ENCODE data around the gene DNER.

DNER gene

DNA sequence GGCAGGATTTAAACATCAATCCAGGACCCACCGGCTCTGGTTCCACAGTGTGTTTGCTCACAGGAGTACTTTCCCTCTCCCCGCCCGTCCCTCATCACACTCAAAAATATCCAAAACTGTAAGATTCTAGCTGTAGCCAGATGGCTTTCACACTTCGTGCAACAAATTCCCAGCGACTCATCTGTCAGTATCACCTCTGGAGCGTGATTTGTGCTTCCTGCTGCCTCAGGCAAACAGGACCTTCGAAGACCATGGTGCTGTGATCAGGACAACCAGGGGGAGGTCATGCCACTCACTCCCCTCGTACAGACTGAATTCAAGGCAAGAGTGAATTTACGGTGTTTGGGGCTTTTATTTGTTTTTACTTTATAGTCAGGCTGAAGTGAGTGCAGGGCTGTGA, 288.8 kb downstream of the DNER start:
- no peak for DNase-seq

DNA sequence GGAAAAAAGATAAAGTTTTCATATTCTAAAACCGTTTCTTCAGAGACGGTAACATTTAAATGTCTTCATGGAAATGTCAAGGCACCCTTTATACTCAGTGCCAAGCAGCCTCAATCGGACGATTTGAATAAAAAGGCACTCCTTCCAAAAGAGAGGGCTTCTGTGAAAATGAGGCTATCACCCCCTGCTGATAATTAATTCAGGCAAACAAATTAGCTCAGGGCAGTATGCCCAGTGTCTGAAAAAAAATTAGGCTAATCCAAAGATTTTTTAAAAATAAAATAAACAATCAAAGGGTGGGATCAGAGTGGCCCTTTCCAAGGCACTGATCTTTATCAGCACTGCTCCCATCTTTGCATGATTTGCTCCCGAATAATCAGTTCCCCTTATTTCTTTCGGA, 292.3 kb downstream of the DNER start:
- peak; percentile 10 for DNase-seq

DNA sequence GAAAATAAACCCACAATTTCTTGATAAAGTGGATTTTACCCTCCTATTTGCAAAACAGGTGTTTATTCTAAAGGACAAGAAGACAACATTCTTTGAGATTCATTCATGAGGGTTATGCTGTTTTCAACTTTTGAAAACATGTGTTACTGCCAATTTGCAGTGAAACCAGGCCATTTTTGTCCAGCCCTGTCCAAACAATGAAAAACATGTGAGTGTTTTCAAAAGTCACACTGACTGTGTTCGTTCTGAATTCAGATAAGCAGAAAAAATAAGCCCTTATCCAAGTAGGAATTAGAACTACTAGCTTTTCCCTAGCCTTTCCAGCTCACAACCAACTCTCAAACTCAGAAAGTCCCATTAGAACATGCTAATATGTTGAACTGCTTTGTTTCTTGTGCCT, 295.2 kb downstream of the DNER start:
- DNase-seq = no peak

DNA sequence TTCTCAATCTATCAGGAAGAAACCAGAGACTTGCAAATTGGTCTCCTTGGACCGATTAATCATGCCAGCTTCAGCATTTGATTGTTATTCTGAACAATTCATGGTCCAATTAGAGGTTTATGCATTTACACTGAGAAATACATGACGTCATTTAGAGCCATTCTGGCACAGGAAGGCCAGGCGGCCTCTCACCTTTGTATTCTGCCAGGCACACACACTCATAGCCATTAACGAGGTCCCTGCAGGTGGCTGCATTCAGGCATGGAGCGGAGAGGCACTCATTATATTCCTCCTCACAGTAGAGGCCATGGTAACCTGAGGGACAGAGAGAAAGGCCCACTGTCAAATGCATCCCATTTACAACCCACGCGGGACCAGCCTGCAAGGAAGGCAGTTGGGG, 296.4 kb downstream of the DNER start:
- peak; percentile 83 for DNase-seq

DNA sequence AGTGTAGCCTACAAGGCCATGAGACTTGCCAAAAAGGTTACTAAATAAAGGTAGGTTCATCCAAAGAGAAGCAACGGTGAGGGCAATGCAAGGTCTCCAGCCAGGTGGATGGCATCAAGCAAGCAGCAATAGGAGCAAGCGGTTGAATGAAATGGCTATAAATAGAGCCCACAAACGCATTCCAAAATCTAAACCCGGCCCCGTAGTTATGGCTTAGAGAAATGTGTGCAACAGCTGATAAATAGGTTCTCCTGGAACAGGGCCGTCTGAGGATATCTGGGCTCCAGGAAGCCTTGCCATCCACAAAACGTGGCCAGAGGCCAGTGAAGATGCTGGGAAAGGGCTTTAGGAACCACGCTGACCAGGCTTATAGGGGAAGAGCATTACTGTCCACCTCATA, 297.2 kb downstream of the DNER start:
- no peak for DNase-seq

DNA sequence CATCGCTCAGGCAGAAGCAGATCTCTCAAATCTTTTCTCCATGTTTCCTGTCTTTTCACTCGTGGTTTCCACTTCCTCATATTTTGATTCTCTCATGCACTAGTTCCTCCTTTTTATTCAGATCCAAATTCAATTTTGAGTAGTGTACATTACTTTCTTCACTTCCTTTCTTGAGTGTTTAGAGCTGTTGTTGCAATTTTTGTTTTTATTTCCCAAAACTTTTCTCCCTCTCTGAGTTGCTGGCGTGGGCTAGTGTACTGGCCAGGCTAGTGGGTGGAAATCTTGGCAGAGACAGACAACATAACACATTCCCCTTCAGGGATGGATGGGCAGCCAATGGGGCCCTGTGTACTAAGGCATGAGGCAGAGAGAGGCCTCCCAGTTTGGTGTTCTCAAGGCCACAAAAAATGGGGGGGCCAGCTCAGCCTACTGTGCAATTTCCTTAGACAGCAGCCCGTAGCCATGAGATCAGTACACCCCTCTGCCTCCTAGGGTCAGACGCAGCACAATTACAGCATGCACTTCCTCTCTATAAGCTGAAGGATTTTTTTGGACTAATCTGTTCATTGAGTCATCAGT, 298.1 kb downstream of the DNER start:
- DNase-seq = no peak

DNA sequence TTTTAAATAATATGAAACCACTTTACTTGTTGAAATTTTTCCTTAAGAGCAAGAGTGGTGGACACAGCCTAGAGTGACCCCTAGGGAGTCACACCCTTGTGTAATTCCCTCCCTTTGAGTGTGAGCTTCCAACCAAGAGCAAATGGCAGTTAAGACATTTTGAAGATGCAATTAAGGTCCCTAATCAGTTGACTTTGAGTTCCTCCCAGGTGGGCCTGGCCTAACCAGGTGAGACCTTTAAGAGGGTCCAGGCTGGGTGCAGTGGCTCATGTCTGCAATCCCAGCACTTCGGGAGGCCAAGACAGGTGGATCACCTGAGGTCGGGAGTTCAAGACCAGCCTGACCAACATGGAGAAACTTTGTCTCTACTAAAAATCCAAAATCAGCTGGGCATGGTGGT, 299.7 kb downstream of the DNER start:
- no peak for DNase-seq

DNA sequence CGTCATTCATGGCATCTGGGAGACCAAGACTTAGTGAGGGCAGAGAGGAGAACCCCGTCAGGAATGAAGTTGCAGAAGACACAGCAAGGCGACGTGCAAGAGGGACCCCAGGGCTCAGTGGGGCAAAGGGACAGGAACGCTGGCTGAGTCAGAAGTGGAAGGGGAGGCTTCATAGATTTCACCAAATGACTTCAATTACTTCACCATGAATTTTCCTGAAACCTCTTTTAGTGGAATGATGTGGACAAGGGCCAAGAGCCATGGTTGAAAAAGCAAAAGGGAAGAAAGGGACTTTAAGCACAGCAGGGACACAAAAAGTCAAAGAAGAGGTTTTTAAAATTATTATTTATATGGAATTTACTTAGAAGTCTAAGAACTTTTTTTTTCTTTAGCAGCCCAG, 301.7 kb downstream of the DNER start:
- DNase-seq = no peak

DNA sequence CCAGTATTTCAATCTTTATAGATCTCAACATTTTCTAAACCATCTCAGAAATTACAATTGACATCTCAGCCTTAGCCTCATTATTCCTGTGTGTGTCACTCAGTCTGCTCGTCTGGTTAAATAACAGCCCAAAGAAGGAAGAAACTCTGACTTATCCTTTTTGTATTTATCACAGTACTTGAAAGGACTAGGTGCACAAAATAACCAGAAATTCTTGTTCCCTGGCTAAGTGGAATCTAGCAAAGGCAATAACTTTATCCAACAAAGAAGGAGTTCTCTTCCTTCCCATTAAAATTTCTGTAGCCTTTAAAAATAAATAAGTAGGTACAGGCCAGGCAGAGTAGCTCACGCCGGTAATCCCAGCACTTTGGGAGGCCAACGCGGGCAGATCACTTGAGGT, 303.4 kb downstream of the DNER start:
- no peak for DNase-seq

DNA sequence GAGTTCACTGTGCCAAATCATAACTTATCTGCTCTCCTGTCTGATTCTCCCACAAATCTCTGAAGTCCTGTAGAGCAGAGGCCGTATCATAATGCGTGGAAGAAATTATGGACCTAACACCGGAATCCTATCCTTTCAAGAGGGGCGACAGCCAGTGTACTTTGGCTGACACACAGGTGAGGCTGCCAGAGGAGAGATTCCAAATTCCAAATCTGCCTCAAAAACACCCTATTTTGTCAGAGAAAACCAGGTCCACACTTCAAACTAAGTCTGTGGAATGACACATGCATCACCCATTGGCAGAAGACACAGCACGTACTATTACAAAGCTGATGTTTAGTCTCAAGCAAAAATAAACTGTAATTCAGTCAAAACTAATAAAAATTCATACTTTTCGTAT, 304.1 kb downstream of the DNER start:
- DNase-seq = no peak

DNA sequence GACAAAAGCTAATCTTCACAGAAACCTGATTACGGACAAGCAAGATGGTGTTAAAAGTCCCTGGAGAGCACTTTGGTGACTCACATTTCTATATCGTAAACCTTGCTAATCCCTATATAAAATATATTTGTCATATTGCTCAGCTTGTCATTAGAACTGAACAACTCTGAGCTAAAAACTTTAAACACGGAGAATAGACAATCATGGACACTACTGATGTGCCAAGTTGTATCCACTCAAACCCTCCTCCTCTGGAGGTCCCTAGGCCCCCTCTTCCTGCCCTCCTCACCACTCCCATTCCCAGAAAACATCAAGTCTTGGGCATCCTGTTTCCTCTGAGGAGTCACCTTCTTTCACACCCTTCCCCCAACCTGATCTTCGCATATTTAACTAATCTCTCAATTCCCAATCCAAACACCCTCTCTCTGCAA, 304.6 kb downstream of the DNER start:
- DNase-seq = no peak

DNA sequence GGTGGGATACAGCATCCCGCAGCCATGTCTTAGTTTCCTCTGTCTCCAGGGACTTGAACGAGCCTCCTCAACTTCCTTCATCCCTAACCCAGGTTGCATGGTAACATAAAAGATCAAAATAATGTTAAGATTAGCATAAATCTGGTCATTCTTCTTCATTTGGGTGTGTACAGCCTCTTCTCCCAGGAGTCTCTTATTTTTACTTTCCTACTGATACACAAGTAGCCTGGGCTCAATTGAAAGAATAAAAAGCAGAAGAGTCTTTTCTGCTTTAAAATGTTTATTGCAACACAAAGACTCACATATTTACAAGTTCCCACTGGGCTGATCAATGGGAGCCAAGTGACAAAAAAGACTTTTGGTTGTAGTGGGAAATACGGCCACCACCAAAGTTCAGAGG, 305.4 kb downstream of the DNER start:
- DNase-seq = no peak

DNA sequence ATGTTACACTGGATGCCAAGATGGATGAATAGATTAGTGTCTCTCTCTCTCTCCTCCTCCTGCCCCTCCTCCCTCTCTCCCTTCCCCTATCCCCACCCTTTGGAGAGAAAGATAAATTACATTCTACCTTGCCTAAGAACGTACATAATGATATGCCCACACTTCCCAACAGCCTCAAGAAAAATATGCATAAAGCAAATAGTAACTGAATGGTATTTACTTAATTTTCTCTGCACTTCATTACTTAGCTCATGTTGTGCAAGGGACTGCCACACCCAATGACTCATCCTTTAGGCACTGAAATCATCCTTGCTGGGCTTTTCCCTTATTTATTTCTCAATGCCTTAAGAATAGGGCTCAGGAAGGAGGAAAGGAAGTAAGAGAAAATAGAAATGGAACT, 306.0 kb downstream of the DNER start:
- peak; percentile 13 for DNase-seq

DNA sequence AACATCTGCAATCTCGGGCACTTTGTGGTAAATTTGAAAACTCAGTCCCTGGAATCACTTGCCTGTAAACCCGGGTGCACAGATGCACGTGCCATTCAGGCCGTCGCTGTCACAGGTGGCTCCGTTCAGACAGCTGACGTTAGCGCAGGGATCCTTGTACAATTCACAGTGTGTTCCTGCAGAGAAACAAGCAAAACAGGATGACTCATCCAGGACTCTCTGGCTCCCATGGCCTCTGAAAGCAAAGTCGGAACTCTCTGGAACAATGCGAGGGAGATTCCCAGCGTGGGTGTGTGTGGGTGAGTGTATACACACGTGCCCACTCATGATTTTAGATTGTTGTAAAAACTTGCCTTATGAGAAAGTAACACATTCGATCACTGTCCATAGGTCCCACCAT, 307.2 kb downstream of the DNER start:
- DNase-seq = peak; percentile 18

DNA sequence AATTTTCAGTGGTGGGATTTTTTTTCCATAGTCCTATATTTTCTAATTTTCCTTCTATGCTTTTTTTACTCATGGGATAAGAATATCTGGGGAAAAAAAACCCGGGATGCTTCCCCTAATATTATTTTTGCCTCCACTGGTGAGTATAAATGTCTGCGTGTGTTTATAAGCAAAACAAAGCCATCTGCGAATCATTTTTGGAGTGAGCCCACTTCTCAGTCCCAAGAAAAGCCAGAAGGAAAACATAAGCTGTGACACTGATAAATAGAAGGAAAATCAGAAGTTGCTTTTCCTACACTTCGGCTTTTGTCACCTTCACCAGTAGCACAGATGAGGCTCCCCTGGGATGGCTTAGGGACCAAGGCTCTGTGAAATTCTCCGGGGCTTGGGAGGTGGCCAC, 308.6 kb downstream of the DNER start:
- DNase-seq = no peak

DNA sequence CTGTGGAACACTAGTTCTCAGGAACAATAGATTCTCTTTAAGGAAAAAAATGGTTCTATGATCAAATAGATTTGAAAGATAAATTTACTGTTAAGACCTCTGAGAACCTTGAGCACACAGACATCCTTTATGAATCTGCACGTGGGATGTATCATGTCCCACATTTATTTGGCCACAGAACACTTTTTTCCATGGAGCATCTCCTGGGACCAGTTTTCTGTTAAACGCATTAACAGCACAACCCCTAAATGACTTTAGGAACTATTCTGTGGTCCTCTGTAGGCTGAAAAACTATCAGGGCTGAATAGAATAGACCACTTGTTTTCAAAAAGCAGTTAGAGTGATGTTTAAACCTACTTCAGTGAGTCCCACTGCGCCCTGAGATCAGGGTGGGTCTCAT, 311.1 kb downstream of the DNER start:
- no peak for DNase-seq

DNA sequence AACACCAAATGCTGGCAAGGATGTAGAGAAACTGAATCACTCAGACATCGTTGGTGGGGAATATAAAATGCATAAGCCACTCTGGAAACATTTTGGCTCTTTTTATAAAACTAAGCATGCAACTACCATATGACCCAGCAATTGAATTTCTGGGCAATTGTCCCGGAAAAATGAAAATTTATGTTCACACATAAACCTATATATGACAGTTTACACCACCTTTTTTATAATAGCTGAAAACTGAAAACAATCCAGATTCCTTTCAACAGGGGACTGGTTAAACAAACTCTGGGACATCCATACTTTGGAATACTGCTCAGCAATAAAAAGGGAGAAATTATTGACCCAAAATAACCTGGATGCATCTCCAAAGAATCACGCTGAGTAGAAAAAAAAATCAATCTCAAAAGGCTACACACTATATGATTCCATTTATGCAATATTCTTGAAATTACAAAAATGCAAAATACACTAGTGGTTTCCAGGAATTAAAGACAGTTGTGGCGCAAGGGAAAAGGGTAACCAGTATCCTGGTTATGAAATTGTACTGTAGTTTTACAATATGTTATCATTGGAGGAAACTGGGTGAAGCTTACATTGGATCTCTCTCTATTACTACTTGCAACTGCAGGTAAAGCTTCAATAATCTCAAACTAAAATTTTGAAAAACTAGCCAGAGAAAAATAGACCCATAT, 313.0 kb downstream of the DNER start:
- DNase-seq = no peak

DNA sequence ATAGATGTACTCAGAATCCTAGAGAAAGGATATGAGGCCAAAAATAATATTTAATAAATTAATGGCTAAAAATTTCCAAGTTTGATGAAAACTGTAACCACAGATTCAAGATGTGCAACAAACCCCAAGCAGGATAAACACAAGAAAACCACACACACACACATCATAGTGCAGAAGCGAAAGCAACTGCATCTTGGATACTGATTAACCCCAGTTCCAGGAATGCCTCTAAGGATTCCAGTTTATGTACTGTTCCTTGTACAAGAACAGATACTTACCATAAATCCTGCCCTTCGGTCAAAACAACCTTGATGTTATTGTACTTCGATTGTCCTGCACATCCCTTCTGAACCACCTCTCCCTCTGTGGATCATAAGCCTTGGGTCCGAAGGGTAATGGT, 320.4 kb downstream of the DNER start:
- no peak for DNase-seq

DNA sequence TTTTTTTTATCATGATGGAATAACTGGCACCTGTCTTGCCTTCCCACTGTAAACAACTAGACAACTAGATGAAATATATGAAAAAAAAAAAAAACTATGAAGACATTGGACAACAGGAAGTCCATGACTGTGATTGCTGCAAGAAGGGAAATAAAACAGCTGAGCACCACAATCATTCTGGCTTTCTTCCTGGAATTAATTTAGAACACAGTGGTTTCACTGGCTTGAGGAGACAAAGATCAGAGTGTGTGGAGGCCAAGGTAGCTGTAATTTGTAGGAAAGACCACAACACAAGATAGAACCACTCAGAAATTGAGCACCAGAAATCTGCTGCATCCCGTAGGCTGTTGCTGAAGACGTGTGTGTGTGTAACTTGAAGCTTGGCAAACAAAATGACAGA, 322.2 kb downstream of the DNER start:
- DNase-seq = no peak

DNA sequence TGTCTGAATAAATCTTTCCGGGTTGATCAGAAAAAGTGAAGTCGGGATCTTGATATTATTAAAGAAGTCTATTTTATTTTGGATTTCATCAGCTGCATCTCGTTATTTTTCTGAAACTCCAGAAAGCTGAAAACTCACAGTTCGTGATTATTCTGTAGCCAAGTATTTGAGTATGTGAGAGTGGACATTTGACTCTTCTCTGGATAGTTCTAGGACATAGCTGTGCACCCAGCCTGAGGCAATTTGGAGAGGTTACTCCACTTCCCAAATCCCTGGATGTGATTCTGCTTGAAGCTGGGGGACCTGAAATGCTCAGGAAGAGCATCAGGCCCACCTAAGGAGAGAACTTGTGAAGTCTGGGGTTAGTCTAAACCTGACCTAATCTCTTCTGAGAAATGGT, 325.6 kb downstream of the DNER start:
- DNase-seq = no peak

DNA sequence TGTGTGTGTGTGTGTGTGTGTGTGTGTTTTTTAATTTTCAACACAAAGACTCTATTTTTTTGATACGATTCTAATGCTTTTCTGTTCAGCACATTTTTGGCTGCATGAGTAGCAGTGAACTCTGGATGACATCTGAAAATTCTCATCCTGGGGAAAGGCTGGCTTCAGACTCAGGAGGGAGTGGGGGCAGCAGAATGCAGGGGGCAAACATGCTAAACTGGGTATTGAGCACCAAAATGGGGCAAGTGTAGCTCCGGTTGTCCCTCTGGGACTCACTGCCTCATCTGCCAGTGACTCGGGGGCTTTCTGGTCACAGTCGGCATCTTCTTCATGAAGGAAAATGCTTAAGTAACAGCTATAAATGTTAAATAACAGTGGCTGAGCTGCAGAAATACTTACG, 326.5 kb downstream of the DNER start:
- no peak for DNase-seq

DNA sequence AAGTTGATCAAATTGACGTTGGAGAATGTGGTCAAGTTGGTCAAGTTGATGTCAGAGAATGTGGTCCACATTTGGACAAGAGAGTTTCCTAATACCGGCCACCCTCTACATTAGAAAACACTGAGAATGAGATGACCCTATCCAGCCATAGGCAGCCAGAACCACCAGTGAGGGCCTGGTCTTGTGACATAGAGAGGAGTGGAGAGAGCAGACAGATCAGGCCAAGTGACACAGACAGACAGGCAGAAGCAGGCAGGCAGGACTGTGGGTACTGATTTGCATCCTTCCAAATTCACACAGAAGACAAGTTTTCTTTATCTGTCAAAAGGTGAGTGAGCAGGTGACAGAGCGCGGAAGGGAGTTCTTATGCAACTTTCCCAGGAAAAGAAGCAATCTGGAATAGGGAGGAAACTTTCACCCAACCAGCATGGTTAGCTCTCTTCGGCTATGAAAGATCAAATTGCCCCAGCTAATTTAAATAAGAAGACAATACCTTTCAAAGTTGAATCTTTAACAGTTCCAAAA, 334.2 kb downstream of the DNER start:
- DNase-seq = no peak

DNA sequence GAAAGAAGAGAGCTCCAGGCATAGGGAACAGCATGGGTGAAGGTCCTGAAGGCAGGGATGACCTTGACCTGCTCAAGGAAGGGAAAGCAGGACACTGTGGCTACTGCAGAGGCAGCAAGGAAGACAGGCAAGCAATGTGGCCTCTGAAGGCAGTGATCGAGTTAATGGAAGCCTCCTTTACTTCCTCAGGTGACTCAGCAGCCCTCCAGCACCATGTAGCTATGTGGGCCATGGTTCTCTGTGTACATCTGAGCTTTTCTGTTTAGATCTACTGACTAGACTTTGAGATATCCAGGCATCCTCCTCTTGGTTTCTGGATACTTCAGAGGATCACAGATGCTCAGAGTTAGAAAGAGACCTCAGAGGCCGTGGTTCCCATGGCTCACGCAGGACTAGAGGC, 336.0 kb downstream of the DNER start:
- DNase-seq = no peak

DNA sequence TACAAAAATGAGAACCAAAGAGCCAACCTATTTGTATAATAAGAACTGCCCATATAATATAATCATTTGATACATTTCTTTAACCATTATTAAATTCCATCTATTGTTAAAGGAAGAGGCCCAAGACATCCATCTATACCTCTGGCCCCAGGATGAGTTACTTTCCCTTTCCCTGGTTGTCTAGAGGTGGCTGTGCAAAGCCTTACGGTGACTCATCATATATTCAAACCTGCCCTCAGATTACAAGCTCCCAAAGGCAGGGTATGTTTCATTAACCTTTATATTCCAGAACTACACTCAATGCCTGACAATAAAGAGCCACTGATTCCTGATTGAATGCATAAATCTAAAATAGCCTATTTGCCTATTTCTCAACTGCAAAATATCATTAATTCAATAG, 337.5 kb downstream of the DNER start:
- DNase-seq = no peak

DNA sequence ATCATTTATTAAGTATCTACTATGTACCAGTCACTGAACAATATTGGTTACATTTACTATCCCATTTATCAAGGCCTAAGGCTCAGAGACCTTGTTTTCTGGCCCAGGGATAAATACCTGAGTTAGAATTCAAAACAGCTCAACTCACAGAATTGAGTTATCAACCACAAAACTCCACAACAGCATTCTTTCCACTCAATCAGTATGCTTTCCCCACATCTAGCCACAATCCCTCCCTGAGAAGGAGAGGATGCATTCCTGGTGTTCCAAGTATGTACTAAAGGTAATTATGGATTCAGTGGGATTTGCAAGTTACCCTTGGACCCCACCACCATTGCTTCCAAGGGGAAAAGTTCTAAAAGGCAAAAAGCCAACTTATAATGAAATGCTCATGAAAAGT, 339.1 kb downstream of the DNER start:
- no peak for DNase-seq
